SK-N-SH treated with all-trans-retinoic acid at 6 μM for 48 hours (cell line): ENCODE measurements around the gene OLFML2A.
"Not testable (repeated sequence)": the region's sequence is repeated elsewhere in the genome, so short reads cannot be mapped to it uniquely, and the experiment has no call there.

Experiments
- ATAC-seq: fragments of 200-7000 bp; cut with Tn5 transposase; 3 replicates; pipeline ENCODE4 v1.9.1; 2020; ENCODE audit warnings: mild to moderate bottlenecking, moderate library complexity
- ARNTL ChIP-seq: fragments of 450-650 bp; formaldehyde crosslinking; IDR thresholded peaks from 2 replicates; pipeline ENCODE4 v1.5.0; 2020; ENCODE audit warnings: low read depth, mild to moderate bottlenecking, moderate library complexity, borderline replicate concordance
- BACH2 ChIP-seq: fragments of 250-450 bp; sonication (Bioruptor Pico); IDR thresholded peaks from 2 replicates; pipeline ENCODE4 v1.9.0; 2021; ENCODE audit warnings: mild to moderate bottlenecking, borderline replicate concordance
- ESRRG ChIP-seq: fragments of 250-450 bp; sonication (Bioruptor Pico); IDR thresholded peaks from 2 replicates; pipeline ENCODE4 v1.6.1; 2021; ENCODE audit warnings: mild to moderate bottlenecking
- GLIS3 ChIP-seq: fragments of 250-450 bp; sonication (Bioruptor Pico); IDR thresholded peaks from 2 replicates; pipeline ENCODE4 v1.5.0; 2020; ENCODE audit warnings: mild to moderate bottlenecking, moderate library complexity
- ISL1 ChIP-seq: fragments of 250-450 bp; sonication (Bioruptor Pico); IDR thresholded peaks from 2 replicates; pipeline ENCODE4 v2.1.2; 2022; ENCODE audit warnings: mild to moderate bottlenecking, moderate library complexity
- PPARA ChIP-seq: fragments of 250-450 bp; sonication (Bioruptor Pico); IDR thresholded peaks from 2 replicates; pipeline ENCODE4 v1.5.0; 2020; ENCODE audit warnings: mild to moderate bottlenecking, borderline replicate concordance
- SNAI2 ChIP-seq: fragments of 250-450 bp; sonication (Bioruptor Pico); IDR thresholded peaks from 2 replicates; pipeline ENCODE4 v1.5.0; 2020; ENCODE audit warnings: mild to moderate bottlenecking, moderate library complexity
- TCF4 ChIP-seq: fragments of 250-450 bp; sonication (Bioruptor Pico); IDR thresholded peaks from 2 replicates; pipeline ENCODE4 v1.8.0; 2021; ENCODE audit warnings: mild to moderate bottlenecking, moderate library complexity, borderline replicate concordance
- TOX ChIP-seq: fragments of 250-450 bp; sonication (Bioruptor Pico); IDR thresholded peaks from 2 replicates; pipeline ENCODE4 v1.8.0; 2021; ENCODE audit warnings: mild to moderate bottlenecking, moderate library complexity, borderline replicate concordance
- ZC3H10 ChIP-seq: fragments of 250-450 bp; sonication (Bioruptor Pico); IDR thresholded peaks from 2 replicates; pipeline ENCODE4 v1.5.1; 2021; ENCODE audit warnings: mild to moderate bottlenecking, moderate library complexity
- ZFP3 ChIP-seq: fragments of 250-450 bp; sonication (Bioruptor Pico); IDR thresholded peaks from 2 replicates; pipeline ENCODE4 v1.5.0; 2020; ENCODE audit warnings: mild to moderate bottlenecking, moderate library complexity
- ZNF565 ChIP-seq: fragments of 450-650 bp; formaldehyde crosslinking; conservative IDR thresholded peaks from 2 replicates; pipeline ENCODE4 v1.5.0; 2020; ENCODE audit warnings: low read depth, mild to moderate bottlenecking, moderate library complexity
- ZNF70 ChIP-seq: fragments of 450-650 bp; formaldehyde crosslinking; IDR thresholded peaks from 2 replicates; pipeline ENCODE4 v1.5.0; 2020; ENCODE audit warnings: mild to moderate bottlenecking, moderate library complexity
- TF ChIP-seq, protein P1 (sequence below): fragments of 250-450 bp; sonication (Bioruptor Pico); IDR thresholded peaks from 2 replicates; pipeline ENCODE4 v1.8.0; 2020; ENCODE audit warnings: mild to moderate bottlenecking, moderate library complexity, borderline replicate concordance
- TF ChIP-seq, protein P2 (sequence below): fragments of 250-450 bp; sonication (Bioruptor Pico); IDR thresholded peaks from 2 replicates; pipeline ENCODE4 v1.5.0; 2020; ENCODE audit warnings: mild to moderate bottlenecking, moderate library complexity
- TF ChIP-seq, protein P3 (sequence below): fragments of 250-450 bp; sonication (Bioruptor Pico); IDR thresholded peaks from 2 replicates; pipeline ENCODE4 v1.8.0; 2021; ENCODE audit warnings: low read depth, mild to moderate bottlenecking, moderate library complexity, borderline replicate concordance
- TF ChIP-seq, protein P4 (sequence below): fragments of 250-450 bp; sonication (Bioruptor Pico); IDR thresholded peaks from 2 replicates; pipeline ENCODE4 v1.5.1; 2021; ENCODE audit warnings: mild to moderate bottlenecking, moderate library complexity

Gene OLFML2A

GRCh38 chr9:124771021-124771866, 5.7 kb upstream of the OLFML2A start, which contains the start of gene NR6A1 (continued):
- TF ChIP-seq, protein P1, sequence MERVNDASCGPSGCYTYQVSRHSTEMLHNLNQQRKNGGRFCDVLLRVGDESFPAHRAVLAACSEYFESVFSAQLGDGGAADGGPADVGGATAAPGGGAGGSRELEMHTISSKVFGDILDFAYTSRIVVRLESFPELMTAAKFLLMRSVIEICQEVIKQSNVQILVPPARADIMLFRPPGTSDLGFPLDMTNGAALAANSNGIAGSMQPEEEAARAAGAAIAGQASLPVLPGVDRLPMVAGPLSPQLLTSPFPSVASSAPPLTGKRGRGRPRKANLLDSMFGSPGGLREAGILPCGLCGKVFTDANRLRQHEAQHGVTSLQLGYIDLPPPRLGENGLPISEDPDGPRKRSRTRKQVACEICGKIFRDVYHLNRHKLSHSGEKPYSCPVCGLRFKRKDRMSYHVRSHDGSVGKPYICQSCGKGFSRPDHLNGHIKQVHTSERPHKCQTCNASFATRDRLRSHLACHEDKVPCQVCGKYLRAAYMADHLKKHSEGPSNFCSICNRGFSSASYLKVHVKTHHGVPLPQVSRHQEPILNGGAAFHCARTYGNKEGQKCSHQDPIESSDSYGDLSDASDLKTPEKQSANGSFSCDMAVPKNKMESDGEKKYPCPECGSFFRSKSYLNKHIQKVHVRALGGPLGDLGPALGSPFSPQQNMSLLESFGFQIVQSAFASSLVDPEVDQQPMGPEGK (CRISPR knock-in tag) = no peak
- TF ChIP-seq ZC3H10 (CRISPR knock-in tag) (no peak), ARNTL (CRISPR knock-in tag) (peak; percentile 98), ISL1 (CRISPR knock-in tag) (no peak), BACH2 (CRISPR knock-in tag) (no peak)
- TF ChIP-seq, protein P2, sequence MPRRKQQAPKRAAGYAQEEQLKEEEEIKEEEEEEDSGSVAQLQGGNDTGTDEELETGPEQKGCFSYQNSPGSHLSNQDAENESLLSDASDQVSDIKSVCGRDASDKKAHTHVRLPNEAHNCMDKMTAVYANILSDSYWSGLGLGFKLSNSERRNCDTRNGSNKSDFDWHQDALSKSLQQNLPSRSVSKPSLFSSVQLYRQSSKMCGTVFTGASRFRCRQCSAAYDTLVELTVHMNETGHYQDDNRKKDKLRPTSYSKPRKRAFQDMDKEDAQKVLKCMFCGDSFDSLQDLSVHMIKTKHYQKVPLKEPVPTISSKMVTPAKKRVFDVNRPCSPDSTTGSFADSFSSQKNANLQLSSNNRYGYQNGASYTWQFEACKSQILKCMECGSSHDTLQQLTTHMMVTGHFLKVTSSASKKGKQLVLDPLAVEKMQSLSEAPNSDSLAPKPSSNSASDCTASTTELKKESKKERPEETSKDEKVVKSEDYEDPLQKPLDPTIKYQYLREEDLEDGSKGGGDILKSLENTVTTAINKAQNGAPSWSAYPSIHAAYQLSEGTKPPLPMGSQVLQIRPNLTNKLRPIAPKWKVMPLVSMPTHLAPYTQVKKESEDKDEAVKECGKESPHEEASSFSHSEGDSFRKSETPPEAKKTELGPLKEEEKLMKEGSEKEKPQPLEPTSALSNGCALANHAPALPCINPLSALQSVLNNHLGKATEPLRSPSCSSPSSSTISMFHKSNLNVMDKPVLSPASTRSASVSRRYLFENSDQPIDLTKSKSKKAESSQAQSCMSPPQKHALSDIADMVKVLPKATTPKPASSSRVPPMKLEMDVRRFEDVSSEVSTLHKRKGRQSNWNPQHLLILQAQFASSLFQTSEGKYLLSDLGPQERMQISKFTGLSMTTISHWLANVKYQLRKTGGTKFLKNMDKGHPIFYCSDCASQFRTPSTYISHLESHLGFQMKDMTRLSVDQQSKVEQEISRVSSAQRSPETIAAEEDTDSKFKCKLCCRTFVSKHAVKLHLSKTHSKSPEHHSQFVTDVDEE = no peak

- ATAC-seq = peak; percentile 42
- TF ChIP-seq BACH2 (CRISPR knock-in tag) (0 out of 2 replicates have a peak, but pooled peaks have one; percentile 51), TCF4 (CRISPR knock-in tag) (peak; percentile 20; the same call in 1 of the 2 replicates), GLIS3 (CRISPR knock-in tag) (0 out of 2 replicates have a peak, but pooled peaks have one; percentile 25), ESRRG (CRISPR knock-in tag) (no peak), ISL1 (CRISPR knock-in tag) (peak; percentile 45; the same call in 1 of the 2 replicates), ZNF565 (no peak), SNAI2 (CRISPR knock-in tag) (0 out of 2 replicates have a peak, but pooled peaks have one; percentile 34), ZFP3 (CRISPR knock-in tag) (peak; percentile 21; the same call in 1 of the 2 replicates), PPARA (CRISPR knock-in tag) (no peak), TOX (no peak), ZNF70 (CRISPR knock-in tag) (no peak)
- TF ChIP-seq, protein P3, sequence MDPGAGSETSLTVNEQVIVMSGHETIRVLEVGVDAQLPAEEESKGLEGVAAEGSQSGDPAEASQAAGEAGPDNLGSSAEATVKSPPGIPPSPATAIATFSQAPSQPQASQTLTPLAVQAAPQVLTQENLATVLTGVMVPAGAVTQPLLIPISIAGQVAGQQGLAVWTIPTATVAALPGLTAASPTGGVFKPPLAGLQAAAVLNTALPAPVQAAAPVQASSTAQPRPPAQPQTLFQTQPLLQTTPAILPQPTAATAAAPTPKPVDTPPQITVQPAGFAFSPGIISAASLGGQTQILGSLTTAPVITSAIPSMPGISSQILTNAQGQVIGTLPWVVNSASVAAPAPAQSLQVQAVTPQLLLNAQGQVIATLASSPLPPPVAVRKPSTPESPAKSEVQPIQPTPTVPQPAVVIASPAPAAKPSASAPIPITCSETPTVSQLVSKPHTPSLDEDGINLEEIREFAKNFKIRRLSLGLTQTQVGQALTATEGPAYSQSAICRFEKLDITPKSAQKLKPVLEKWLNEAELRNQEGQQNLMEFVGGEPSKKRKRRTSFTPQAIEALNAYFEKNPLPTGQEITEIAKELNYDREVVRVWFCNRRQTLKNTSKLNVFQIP (CRISPR knock-in tag) = peak; percentile 87; the same call in 1 of the 2 replicates
- TF ChIP-seq, protein P2 = no peak
- TF ChIP-seq, protein P1 (CRISPR knock-in tag) = no peak
- TF ChIP-seq, protein P4, sequence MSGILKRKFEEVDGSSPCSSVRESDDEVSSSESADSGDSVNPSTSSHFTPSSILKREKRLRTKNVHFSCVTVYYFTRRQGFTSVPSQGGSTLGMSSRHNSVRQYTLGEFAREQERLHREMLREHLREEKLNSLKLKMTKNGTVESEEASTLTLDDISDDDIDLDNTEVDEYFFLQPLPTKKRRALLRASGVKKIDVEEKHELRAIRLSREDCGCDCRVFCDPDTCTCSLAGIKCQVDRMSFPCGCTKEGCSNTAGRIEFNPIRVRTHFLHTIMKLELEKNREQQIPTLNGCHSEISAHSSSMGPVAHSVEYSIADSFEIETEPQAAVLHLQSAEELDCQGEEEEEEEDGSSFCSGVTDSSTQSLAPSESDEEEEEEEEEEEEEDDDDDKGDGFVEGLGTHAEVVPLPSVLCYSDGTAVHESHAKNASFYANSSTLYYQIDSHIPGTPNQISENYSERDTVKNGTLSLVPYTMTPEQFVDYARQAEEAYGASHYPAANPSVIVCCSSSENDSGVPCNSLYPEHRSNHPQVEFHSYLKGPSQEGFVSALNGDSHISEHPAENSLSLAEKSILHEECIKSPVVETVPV (CRISPR knock-in tag) = no peak
Measured at GRCh38 chr9:124771867-124772679, 4.9 kb upstream of the OLFML2A start.

DNA sequence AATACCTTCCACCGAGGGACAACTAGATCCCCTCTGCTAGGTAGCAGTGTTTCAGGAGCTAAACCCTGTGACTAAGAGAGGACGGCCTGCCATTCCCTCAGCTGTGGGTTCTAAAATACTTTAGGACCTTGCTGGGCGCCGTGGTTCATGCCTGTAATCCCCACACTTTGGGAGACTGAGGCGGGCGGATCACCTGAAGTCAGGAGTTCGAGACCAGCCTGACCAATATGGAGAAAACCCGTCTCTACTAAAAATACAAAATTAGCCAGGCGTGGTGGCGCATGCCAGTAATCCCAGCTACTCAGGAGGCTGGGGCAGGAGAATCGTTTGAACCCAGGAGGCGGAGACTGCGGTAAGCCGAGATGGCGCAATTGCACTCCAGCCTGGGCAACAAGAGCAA, 4.1 kb upstream of the OLFML2A start:
- not testable (repeated sequence) for ATAC-seq
